ENCODE data around the gene SDK1. TPM values are rescaled to one million over a fixed set of nuclear protein-coding genes. Genes with fewer than 3 reads are reported as not detected.

SDK1 gene
- total and polyA plus RNA-seq, 2 of the 8 experiments (the other 6 are each of a cell fraction or from before 2014, with no cell fraction given): 3.3 to 7.2 TPM

DNA sequence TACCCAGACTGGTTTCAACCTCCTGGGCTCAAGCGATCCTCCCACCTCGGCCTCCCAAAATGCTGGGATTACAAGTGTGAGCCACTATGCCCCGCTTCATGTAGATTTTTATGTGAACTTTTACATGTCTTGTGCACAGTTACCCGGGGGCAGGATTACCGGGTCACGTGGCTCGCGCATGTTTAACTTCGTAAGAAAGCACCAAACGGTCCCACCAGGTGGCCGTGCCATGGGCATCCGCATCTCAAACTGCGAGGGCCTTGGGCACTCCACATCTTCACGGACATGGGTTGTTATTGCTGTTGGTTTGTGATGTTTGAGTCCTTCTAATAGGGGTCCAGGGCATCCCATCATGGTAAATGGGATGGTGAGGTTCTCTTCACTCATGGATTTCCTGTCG, 744.4 kb downstream of the SDK1 start (continued):
- TF ChIP-seq, protein P1, sequence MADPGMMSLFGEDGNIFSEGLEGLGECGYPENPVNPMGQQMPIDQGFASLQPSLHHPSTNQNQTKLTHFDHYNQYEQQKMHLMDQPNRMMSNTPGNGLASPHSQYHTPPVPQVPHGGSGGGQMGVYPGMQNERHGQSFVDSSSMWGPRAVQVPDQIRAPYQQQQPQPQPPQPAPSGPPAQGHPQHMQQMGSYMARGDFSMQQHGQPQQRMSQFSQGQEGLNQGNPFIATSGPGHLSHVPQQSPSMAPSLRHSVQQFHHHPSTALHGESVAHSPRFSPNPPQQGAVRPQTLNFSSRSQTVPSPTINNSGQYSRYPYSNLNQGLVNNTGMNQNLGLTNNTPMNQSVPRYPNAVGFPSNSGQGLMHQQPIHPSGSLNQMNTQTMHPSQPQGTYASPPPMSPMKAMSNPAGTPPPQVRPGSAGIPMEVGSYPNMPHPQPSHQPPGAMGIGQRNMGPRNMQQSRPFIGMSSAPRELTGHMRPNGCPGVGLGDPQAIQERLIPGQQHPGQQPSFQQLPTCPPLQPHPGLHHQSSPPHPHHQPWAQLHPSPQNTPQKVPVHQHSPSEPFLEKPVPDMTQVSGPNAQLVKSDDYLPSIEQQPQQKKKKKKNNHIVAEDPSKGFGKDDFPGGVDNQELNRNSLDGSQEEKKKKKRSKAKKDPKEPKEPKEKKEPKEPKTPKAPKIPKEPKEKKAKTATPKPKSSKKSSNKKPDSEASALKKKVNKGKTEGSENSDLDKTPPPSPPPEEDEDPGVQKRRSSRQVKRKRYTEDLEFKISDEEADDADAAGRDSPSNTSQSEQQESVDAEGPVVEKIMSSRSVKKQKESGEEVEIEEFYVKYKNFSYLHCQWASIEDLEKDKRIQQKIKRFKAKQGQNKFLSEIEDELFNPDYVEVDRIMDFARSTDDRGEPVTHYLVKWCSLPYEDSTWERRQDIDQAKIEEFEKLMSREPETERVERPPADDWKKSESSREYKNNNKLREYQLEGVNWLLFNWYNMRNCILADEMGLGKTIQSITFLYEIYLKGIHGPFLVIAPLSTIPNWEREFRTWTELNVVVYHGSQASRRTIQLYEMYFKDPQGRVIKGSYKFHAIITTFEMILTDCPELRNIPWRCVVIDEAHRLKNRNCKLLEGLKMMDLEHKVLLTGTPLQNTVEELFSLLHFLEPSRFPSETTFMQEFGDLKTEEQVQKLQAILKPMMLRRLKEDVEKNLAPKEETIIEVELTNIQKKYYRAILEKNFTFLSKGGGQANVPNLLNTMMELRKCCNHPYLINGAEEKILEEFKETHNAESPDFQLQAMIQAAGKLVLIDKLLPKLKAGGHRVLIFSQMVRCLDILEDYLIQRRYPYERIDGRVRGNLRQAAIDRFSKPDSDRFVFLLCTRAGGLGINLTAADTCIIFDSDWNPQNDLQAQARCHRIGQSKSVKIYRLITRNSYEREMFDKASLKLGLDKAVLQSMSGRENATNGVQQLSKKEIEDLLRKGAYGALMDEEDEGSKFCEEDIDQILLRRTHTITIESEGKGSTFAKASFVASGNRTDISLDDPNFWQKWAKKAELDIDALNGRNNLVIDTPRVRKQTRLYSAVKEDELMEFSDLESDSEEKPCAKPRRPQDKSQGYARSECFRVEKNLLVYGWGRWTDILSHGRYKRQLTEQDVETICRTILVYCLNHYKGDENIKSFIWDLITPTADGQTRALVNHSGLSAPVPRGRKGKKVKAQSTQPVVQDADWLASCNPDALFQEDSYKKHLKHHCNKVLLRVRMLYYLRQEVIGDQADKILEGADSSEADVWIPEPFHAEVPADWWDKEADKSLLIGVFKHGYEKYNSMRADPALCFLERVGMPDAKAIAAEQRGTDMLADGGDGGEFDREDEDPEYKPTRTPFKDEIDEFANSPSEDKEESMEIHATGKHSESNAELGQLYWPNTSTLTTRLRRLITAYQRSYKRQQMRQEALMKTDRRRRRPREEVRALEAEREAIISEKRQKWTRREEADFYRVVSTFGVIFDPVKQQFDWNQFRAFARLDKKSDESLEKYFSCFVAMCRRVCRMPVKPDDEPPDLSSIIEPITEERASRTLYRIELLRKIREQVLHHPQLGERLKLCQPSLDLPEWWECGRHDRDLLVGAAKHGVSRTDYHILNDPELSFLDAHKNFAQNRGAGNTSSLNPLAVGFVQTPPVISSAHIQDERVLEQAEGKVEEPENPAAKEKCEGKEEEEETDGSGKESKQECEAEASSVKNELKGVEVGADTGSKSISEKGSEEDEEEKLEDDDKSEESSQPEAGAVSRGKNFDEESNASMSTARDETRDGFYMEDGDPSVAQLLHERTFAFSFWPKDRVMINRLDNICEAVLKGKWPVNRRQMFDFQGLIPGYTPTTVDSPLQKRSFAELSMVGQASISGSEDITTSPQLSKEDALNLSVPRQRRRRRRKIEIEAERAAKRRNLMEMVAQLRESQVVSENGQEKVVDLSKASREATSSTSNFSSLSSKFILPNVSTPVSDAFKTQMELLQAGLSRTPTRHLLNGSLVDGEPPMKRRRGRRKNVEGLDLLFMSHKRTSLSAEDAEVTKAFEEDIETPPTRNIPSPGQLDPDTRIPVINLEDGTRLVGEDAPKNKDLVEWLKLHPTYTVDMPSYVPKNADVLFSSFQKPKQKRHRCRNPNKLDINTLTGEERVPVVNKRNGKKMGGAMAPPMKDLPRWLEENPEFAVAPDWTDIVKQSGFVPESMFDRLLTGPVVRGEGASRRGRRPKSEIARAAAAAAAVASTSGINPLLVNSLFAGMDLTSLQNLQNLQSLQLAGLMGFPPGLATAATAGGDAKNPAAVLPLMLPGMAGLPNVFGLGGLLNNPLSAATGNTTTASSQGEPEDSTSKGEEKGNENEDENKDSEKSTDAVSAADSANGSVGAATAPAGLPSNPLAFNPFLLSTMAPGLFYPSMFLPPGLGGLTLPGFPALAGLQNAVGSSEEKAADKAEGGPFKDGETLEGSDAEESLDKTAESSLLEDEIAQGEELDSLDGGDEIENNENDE (IDR thresholded peaks at IDR 0.05; ENCODE audit: insufficient replicate concordance, low read length): no peak
- TF ChIP-seq MAFK (IDR thresholded peaks at IDR 0.05; ENCODE audit: low read depth, low read length) (no peak), E2F6 (IDR thresholded peaks at IDR 0.05) (no peak), SIN3A (conservative IDR thresholded peaks at IDR 0.05 in 1 of 2, IDR thresholded peaks at IDR 0.05 in 1 of 2; ENCODE audit: low read depth in 1 of 2, low read length in 2 of 2) (no peak), RFX5 (IDR thresholded peaks at IDR 0.05; ENCODE audit: borderline replicate concordance, low read depth, low read length) (no peak), SP4 (IDR thresholded peaks at IDR 0.05; ENCODE audit: low read length) (no peak), BRCA1 (IDR thresholded peaks at IDR 0.05; ENCODE audit: low read depth, low read length) (no peak), GTF2F1 (IDR thresholded peaks at IDR 0.05; ENCODE audit: borderline replicate concordance, low read depth, low read length) (no peak), ZNF274 (IDR thresholded peaks at IDR 0.05; ENCODE audit: borderline replicate concordance, extremely low read depth, low read length) (no peak), SP1 (IDR thresholded peaks at IDR 0.05; ENCODE audit: low read depth, low read length) (no peak), YY1 (IDR thresholded peaks at IDR 0.05; ENCODE audit: low read depth, low read length) (no peak), RBBP5 (IDR thresholded peaks at IDR 0.05; ENCODE audit: borderline replicate concordance, low read depth, low read length) (no peak)
